Cardiac muscle cell (in vitro differentiated cells and primary cell): Measurements from ENCODE around the gene CHN2. TPM values are rescaled to one million over a fixed set of nuclear protein-coding genes. Genes with fewer than 3 reads are reported as not detected.

ENCODE experiments used
- DNase-seq, 2 donors: peaks; one replicate each; pipeline versions ENCODE4 v3.0.0 to v3.0.0-alpha.2; 2010 to 2017; ENCODE audit warnings: low read depth in 1 of 2, low spot score in 1 of 2
- H3K27ac ChIP-seq: fragments of 200-600 bp; sonication (generic); 2 replicates; pipeline ENCODE4 v1.5.1; 2016
- H3K27me3 ChIP-seq: fragments of 200-600 bp; sonication (generic); 2 replicates; pipeline ENCODE4 v1.6.0; 2016; ENCODE audit warnings: control low read depth
- H3K36me3 ChIP-seq: fragments of 200-600 bp; sonication (generic); 2 replicates; pipeline ENCODE4 v1.5.1; 2016; ENCODE audit warnings: control low read depth
- H3K4me1 ChIP-seq: fragments of 200-600 bp; sonication (generic); 2 replicates; pipeline ENCODE4 v1.8.1; 2017; ENCODE audit warnings: low read depth, mild to moderate bottlenecking, mixed run types
- H3K4me3 ChIP-seq: fragments of 200-600 bp; sonication (generic); 2 replicates; pipeline ENCODE4 v1.5.1; 2016; ENCODE audit warnings: mild to moderate bottlenecking
- H3K9me3 ChIP-seq: fragments of 200-600 bp; sonication (generic); 2 replicates; pipeline ENCODE4 v1.5.1; 2017; ENCODE audit warnings: low read depth, mild to moderate bottlenecking, control low read depth
- polyA plus RNA-seq: library from polyadenylated mRNA; unstranded; fragments of >200 nt; fragmentation: Nextera tagmentation; extraction: Ambion mirVana; gene quantifications from 2 replicates; pipeline ENCODE4 v1.2.1, GENCODE V29; 2016
- total RNA-seq: library from RNA; depleted of rRNA; stranded (reverse); fragments of >200 nt; gene quantifications from 2 replicates; pipeline ENCODE4 v1.2.3, GENCODE V29; 2016
- TF ChIP-seq, protein P1 (sequence below): IDR thresholded peaks from 2 replicates; pipeline ENCODE4 v1.5.1; 2012; ENCODE audit warnings: low read depth, mild to moderate bottlenecking, low read length

The CHN2 gene
- total and polyA plus RNA-seq, 2 experiments from 2014 or later, result 16.0 to 30.5 TPM

DNA sequence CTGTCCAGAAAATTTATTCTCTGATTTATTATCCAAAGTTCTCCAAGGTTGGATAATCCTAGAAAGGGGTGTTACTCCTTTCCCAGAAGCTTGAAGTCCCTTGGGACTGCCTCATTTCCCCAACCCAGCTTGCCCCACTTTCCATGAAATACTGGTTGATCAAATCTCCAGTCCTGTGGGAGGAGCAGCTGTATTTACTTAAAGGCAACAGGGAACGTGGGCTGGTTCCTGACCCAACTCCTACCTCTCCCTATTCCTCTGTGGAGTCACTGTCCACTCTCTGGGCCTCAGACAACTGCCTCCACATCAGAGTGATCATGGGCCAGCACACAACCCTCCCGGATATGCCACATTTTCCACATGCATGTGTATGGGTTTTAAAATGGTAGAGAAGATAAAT, 202.8 kb downstream of the CHN2 start:
- DNase-seq, result no peak
- TF ChIP-seq, protein P1, sequence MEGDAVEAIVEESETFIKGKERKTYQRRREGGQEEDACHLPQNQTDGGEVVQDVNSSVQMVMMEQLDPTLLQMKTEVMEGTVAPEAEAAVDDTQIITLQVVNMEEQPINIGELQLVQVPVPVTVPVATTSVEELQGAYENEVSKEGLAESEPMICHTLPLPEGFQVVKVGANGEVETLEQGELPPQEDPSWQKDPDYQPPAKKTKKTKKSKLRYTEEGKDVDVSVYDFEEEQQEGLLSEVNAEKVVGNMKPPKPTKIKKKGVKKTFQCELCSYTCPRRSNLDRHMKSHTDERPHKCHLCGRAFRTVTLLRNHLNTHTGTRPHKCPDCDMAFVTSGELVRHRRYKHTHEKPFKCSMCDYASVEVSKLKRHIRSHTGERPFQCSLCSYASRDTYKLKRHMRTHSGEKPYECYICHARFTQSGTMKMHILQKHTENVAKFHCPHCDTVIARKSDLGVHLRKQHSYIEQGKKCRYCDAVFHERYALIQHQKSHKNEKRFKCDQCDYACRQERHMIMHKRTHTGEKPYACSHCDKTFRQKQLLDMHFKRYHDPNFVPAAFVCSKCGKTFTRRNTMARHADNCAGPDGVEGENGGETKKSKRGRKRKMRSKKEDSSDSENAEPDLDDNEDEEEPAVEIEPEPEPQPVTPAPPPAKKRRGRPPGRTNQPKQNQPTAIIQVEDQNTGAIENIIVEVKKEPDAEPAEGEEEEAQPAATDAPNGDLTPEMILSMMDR, result no peak
- H3K36me3 ChIP-seq, result no peaks in the 10 kb centered on the region
- no peaks in the 10 kb centered on the region for H3K9me3 ChIP-seq
- peaks cover 12% of the 10 kb centered on the region for H3K4me1 ChIP-seq
- H3K27ac ChIP-seq, result no peak overlapping the region
- no peak overlapping the region for H3K4me3 ChIP-seq
- no peaks in the 10 kb centered on the region for H3K27me3 ChIP-seq

DNA sequence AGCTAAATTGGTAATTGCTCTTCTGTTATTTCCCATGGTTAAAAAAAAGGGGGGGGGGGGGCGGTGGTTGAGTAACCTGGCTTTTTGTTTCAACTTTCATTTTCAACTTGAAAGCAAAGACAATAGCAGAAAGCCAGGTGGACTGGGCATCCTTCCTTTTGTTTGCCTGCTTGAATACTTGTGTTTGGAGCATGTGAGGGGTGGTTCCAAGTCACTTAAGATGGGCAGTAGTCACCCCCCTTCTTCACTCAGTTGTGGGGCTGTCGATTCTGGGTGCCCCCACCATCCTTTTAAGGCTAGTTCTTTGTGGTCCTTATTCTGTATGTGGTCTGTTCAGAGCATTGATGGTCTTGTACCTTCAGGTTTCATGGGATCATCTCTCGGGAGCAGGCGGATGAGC, 203.4 kb downstream of the CHN2 start:
- DNase-seq, result no peak
- Histone ChIP-seq H3K4me3 (no peak overlapping the region), H3K4me1 (peaks cover 12% of the 10 kb centered on the region), H3K36me3 (no peaks in the 10 kb centered on the region), H3K9me3 (no peaks in the 10 kb centered on the region), H3K27ac (no peak overlapping the region), H3K27me3 (no peaks in the 10 kb centered on the region)
- TF ChIP-seq, protein P1, result no peak

DNA sequence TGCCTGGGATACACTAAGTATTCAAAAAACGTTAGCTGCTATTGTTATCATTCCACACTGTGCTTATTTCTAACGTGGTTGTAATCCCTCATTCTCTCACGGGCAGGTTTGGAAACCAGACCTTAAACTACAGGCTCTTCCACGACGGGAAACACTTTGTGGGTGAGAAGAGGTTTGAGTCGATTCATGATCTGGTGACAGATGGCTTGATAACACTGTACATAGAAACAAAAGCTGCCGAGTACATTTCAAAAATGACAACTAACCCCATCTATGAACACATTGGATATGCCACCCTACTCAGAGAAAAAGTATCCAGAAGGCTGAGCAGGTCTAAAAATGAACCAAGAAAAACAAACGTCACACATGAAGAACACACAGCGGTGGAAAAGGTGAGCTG, 205.9 kb downstream of the CHN2 start:
- no peak overlapping the region for H3K4me3 ChIP-seq
- DNase-seq, result no peak
- no peaks in the 10 kb centered on the region for H3K4me1 ChIP-seq
- H3K27me3 ChIP-seq, result no peaks in the 10 kb centered on the region
- H3K9me3 ChIP-seq, result no peaks in the 10 kb centered on the region
- no peak overlapping the region for H3K27ac ChIP-seq
- TF ChIP-seq, protein P1, result no peak
- H3K36me3 ChIP-seq, result no peaks in the 10 kb centered on the region

DNA sequence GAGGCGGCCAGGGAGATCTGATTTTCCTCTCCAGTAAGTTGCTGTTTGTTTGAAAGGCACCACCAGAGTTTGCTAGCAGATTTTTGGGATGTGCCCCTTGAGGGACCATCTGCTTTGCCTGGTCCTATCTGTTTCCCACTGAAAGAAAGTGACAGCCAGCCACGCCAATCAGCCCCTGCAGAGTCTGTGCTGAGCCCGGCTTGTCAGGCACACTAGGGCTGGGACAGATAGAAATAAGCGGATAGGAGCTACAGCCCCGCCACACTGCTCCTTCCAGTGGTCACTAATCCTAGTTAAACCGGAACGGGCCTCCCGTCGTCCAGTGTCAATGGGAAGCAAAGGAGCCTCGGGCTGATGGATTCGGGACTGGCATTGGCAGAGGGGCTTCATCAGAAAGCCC, 207.2 kb downstream of the CHN2 start:
- DNase-seq, result no peak
- Histone ChIP-seq H3K27ac (no peak overlapping the region), H3K9me3 (no peaks in the 10 kb centered on the region), H3K36me3 (no peaks in the 10 kb centered on the region), H3K27me3 (no peaks in the 10 kb centered on the region), H3K4me3 (no peak overlapping the region), H3K4me1 (no peaks in the 10 kb centered on the region)
- TF ChIP-seq, protein P1, result no peak

DNA sequence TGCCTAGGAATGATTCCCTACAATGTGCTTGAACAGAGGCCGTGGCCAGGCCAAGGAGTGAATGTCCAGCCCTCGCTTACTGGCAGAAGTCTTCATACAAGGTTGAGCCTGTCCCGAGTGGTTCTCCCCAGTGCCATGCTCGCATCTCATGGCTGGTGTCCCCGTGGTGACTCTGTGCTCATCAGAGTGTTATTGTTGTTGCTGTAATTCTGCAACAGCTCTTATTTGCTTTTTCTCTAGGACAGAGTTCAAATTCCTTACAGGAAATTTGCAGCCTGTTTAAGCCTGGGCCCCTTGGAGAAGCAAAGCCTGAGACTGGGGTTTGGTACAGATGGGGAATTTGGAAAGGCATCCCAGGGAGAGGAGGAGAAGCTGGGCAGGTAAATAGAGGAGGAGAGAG, 211.3 kb downstream of the CHN2 start:
- Histone ChIP-seq H3K36me3 (no peaks in the 10 kb centered on the region), H3K27ac (no peak overlapping the region), H3K4me3 (no peak overlapping the region), H3K27me3 (no peaks in the 10 kb centered on the region), H3K9me3 (no peaks in the 10 kb centered on the region), H3K4me1 (no peaks in the 10 kb centered on the region)
- DNase-seq, result no peak
- TF ChIP-seq, protein P1, result no peak

DNA sequence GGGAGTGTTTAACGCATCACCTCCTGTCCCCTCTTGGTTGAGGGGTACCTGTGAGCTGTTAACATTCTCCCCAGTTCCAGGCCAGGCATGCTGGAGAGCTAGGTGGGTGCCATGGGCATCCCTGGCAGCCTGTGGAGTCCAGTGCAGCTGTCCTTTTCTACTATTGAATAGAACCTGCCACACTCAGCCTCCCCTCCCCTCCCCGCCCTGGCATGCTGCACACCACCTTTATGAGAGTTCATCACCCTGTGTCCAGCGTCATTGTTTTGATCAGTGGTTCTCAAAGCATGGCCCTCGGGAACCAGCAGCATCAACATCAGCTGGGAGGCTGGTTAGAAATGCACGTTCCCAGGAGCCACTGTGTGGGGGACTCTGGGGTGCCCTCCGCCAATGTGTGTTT, 211.8 kb downstream of the CHN2 start:
- Histone ChIP-seq H3K4me3 (no peak overlapping the region), H3K4me1 (no peaks in the 10 kb centered on the region), H3K9me3 (no peaks in the 10 kb centered on the region), H3K27me3 (no peaks in the 10 kb centered on the region), H3K36me3 (no peaks in the 10 kb centered on the region), H3K27ac (no peak overlapping the region)
- no peak for DNase-seq
- TF ChIP-seq, protein P1, result no peak
